Endothelial cell of umbilical vein (primary cell): ENCODE results near the gene NAE1. TPM values are rescaled to one million over a fixed set of nuclear protein-coding genes. Genes with fewer than 3 reads are reported as not detected.

Source experiments
- BruUV-seq: library from RNA; stranded (reverse); fragments of 400-500 nt; replicated peaks from 2 replicates; lab custom pipeline; 2021; lab: Mats Ljungman, UMichigan
- CTCF ChIA-PET: fragments of 300-600, 350-600 bp; sonication (Branson Sonifier 250); formaldehyde crosslinking; loops from one replicate; lab custom pipeline; 2021; ENCODE audit warnings: antibody characterized with exemption, inconsistent platforms; lab: Charles Lee
- POLR2A ChIA-PET: fragments of 300-600, 350-600 bp; sonication (Branson Sonifier 250); formaldehyde crosslinking; loops from one replicate; lab custom pipeline; 2021; ENCODE audit warnings: antibody characterized with exemption, inconsistent platforms; lab: Charles Lee
- DNase-seq: peaks from one replicate; pipeline ENCODE4 v3.0.0-alpha.2; 2011; ENCODE audit warnings: low read depth, low spot score
- FAIRE-seq: peaks from 2 replicates; lab custom pipeline; 2011; peaks lifted over from hg19 to GRCh38; lab: Jason Lieb, UNC
- H2AFZ ChIP-seq: 2 replicates; pipeline ENCODE4 v1.6.0; 2012; ENCODE audit warnings: low read depth, low read length, control low read depth, inconsistent platforms
- H3K27ac ChIP-seq: 2 replicates; pipeline ENCODE4 v1.5.1; 2011; ENCODE audit warnings: low read depth, mild to moderate bottlenecking, control low read depth, low read length, moderate library complexity; ENCODE audit not compliant: insufficient read depth
- H3K27me3 ChIP-seq, 2 experiments: 2 replicates each; pipeline versions ENCODE4 v1.6.0 to v1.6.1; 2011; ENCODE audit warnings: low read length in 2 of 2, mixed read lengths in 1 of 2; ENCODE audit not compliant: control insufficient read depth in 2 of 2, insufficient read depth in 2 of 2
- H3K36me3 ChIP-seq, 2 experiments: 2 replicates in 1 of 2; 3 replicates in 1 of 2; pipeline ENCODE4 v1.5.1; 2011; ENCODE audit warnings: low read length in 2 of 2, mild to moderate bottlenecking in 1 of 2, moderate library complexity in 1 of 2; ENCODE audit not compliant: control insufficient read depth in 2 of 2, insufficient read depth in 2 of 2; ENCODE audit errors: extremely low read depth in 1 of 2
- H3K4me1 ChIP-seq: 3 replicates; pipeline ENCODE4 v1.5.1; 2011; ENCODE audit warnings: mild to moderate bottlenecking, low read length; ENCODE audit not compliant: control insufficient read depth, insufficient read depth; ENCODE audit errors: extremely low read depth
- H3K4me2 ChIP-seq: 2 replicates; pipeline ENCODE4 v1.6.1; 2011; ENCODE audit warnings: low read length, control low read depth, mixed read lengths; ENCODE audit not compliant: insufficient read depth
- H3K4me3 ChIP-seq, 3 experiments: fragments of 200-600 bp in 1 of 3; sonication (generic), shearing (Covaris generic) in 1 of 3; replicated peaks in 1 of 3; 2 replicates each; pipeline ENCODE4 v1.5.1; 2011 to 2016; ENCODE audit warnings: control low read depth in 3 of 3, low read length in 3 of 3, mild to moderate bottlenecking in 2 of 3, inconsistent platforms in 1 of 3, low read depth in 1 of 3, moderate library complexity in 1 of 3; ENCODE audit not compliant: insufficient read depth in 1 of 3
- H3K79me2 ChIP-seq: 2 replicates; pipeline ENCODE4 v1.6.0; 2012; ENCODE audit warnings: low read length, inconsistent platforms; ENCODE audit not compliant: control insufficient read depth, insufficient read depth
- H3K9ac ChIP-seq: replicated peaks from 2 replicates; pipeline ENCODE3; 2011; ENCODE audit warnings: low read length, control low read depth; ENCODE audit not compliant: insufficient read depth; ENCODE audit errors: extremely low read depth
- H3K9me1 ChIP-seq: replicated peaks from 3 replicates; pipeline ENCODE4 v1.6.0; 2011; ENCODE audit warnings: mild to moderate bottlenecking, low read length; ENCODE audit not compliant: control insufficient read depth, insufficient read depth; ENCODE audit errors: extremely low read depth
- H3K9me3 ChIP-seq: replicated peaks from 2 replicates; pipeline ENCODE4 v1.5.1; 2012; ENCODE audit warnings: low read length, inconsistent platforms; ENCODE audit not compliant: control insufficient read depth, insufficient read depth
- H4K20me1 ChIP-seq: replicated peaks from 2 replicates; pipeline ENCODE3; 2011; ENCODE audit warnings: mild to moderate bottlenecking, low read length; ENCODE audit not compliant: control insufficient read depth, insufficient read depth; ENCODE audit errors: extremely low read depth
- EZH2 ChIP-seq: IDR thresholded peaks from 2 replicates; pipeline ENCODE4 v1.6.1; 2012; ENCODE audit warnings: borderline replicate concordance, low read depth, mild to moderate bottlenecking, moderate library complexity, low read length, inconsistent platforms; ENCODE audit not compliant: severe bottlenecking
- FOS ChIP-seq: IDR thresholded peaks from 2 replicates; pipeline ENCODE4 v1.6.1; 2011; ENCODE audit warnings: mild to moderate bottlenecking, low read length, moderate library complexity, borderline replicate concordance; ENCODE audit not compliant: insufficient read depth
- GATA2 ChIP-seq: IDR thresholded peaks from 2 replicates; pipeline ENCODE4 v1.7.0; 2011; ENCODE audit warnings: low read depth, mild to moderate bottlenecking, moderate library complexity, mixed read lengths, low read length; ENCODE audit not compliant: insufficient read length, insufficient read depth
- JUN ChIP-seq: IDR thresholded peaks from 2 replicates; pipeline ENCODE4 v1.6.1; 2011; ENCODE audit warnings: borderline replicate concordance, low read depth; ENCODE audit not compliant: insufficient read length, insufficient read depth
- MYC ChIP-seq: IDR thresholded peaks from one replicate; pipeline ENCODE4 v1.6.1; 2011; ENCODE audit warnings: mild to moderate bottlenecking, low read depth, low read length
- POLR2A ChIP-seq: IDR thresholded peaks from 2 replicates; pipeline ENCODE4 v1.6.1; 2012; ENCODE audit warnings: low read depth, mild to moderate bottlenecking, control low read depth, low read length
- POLR2AphosphoS5 ChIP-seq: IDR thresholded peaks from 2 replicates; pipeline ENCODE4 v1.6.1; 2012; ENCODE audit warnings: low read depth, mild to moderate bottlenecking, control low read depth, low read length, moderate library complexity; ENCODE audit not compliant: insufficient read depth
- dilution Hi-C: fragments of 300-500 bp; cut with MboI; formaldehyde crosslinking; loops from one replicate; pipeline ENCODE4 v1.15.0; 2019; ENCODE audit warnings: low sequenced_read_pairs; ENCODE audit not compliant: extremely low pct_ligation_motif_present
- intact Hi-C: fragments of 100-400 bp; cut with micrococcal nuclease; formaldehyde crosslinking; loops from one replicate; pipeline ENCODE4 v1.10.0; 2022
- polyA plus RNA-seq, 4 experiments: library from polyadenylated mRNA; depleted of rRNA in 3 of 4; stranded (reverse) in 3 of 4; unstranded in 1 of 4; fragments of >200 nt; gene quantifications; 2 replicates each; pipeline versions ENCODE4 v1.2.1 to v1.2.3, GENCODE V29; 2011 to 2012; ENCODE audit warnings: missing spikeins in 1 of 4
- total RNA-seq: library from RNA; stranded (reverse); gene quantifications from 2 replicates; pipeline ENCODE4 v1.2.3, GENCODE V29; 2021
- TF ChIP-seq, protein P1 (sequence below), 2 donors: IDR thresholded peaks; 1 replicate in 1 of 2; 2 replicates in 1 of 2; pipeline ENCODE4 v1.5.1; 2011; ENCODE audit warnings: low read length in 2 of 2, mild to moderate bottlenecking in 2 of 2, moderate library complexity in 2 of 2, control low read depth in 1 of 2, inconsistent platforms in 1 of 2, low read depth in 1 of 2; ENCODE audit not compliant: insufficient read depth in 1 of 2; ENCODE audit errors: extremely low read depth in 1 of 2
- TF ChIP-seq, protein P2 (sequence below): IDR thresholded peaks from 2 replicates; pipeline ENCODE4 v1.6.1; 2011; ENCODE audit not compliant: insufficient read depth, insufficient read length

NAE1 gene
- total and polyA plus RNA-seq, 2 donors (not counting 3 experiments of a cell fraction or from before 2014, with no cell fraction given) = 23.6 to 64.3 TPM

DNA sequence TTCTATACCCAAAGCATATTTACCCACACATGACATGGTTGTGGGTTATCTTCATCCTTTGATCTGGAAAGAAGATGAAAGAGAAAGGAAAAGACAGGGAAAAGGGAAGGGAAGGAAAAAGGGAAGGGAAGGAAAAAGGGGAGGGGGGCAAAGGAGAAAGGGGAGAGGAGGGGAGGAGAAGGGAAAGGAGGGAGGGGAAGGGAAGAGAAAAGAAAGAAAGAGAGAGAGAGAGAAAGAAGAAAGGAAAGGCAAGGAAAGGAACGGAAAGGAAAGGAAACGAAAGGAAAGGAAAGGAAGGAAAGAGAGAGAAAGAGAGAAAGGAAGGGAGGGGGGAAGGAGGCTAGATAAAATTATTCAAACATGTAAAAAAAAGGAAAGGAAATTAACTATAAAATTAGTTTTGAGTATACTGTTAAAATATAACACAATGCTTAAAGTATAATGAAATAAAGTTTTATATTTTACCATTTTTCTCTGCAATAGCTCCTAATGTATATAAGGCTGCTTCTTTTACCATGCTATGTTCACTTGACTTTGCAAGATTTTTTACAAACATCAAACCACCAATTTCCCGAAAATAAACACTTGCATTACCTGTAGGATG lies 40.5 kb downstream of the NAE1 start:
- Histone ChIP-seq H3K4me3 (no peak overlapping the region), H3K4me2 (no peak overlapping the region), H3K9me3 (no peaks in the 10 kb centered on the region), H2AFZ (peak overlapping the region; percentile 48), H3K9me1 (no peaks in the 10 kb centered on the region), H3K27ac (no peak overlapping the region), H3K4me1 (no peaks in the 10 kb centered on the region), H3K36me3 (no peaks in the 10 kb centered on the region), H4K20me1 (no peaks in the 10 kb centered on the region), H3K79me2 (no peaks in the 10 kb centered on the region), H3K9ac (no peak overlapping the region), H3K27me3 (no peaks in the 10 kb centered on the region)
- dilution Hi-C loops = no loop called here
- FAIRE-seq (no peak), DNase-seq (no peak)
- TF ChIP-seq, protein P1, sequence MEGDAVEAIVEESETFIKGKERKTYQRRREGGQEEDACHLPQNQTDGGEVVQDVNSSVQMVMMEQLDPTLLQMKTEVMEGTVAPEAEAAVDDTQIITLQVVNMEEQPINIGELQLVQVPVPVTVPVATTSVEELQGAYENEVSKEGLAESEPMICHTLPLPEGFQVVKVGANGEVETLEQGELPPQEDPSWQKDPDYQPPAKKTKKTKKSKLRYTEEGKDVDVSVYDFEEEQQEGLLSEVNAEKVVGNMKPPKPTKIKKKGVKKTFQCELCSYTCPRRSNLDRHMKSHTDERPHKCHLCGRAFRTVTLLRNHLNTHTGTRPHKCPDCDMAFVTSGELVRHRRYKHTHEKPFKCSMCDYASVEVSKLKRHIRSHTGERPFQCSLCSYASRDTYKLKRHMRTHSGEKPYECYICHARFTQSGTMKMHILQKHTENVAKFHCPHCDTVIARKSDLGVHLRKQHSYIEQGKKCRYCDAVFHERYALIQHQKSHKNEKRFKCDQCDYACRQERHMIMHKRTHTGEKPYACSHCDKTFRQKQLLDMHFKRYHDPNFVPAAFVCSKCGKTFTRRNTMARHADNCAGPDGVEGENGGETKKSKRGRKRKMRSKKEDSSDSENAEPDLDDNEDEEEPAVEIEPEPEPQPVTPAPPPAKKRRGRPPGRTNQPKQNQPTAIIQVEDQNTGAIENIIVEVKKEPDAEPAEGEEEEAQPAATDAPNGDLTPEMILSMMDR (IDR thresholded peaks at IDR 0.05; ENCODE audit: extremely low read depth in 1 of 2, insufficient read depth in 1 of 2, low read depth in 1 of 2, low read length in 2 of 2) = no peak
- no peak for TF ChIP-seq POLR2AphosphoS5
- TF ChIP-seq GATA2 = no peak
- TF ChIP-seq, protein P2, sequence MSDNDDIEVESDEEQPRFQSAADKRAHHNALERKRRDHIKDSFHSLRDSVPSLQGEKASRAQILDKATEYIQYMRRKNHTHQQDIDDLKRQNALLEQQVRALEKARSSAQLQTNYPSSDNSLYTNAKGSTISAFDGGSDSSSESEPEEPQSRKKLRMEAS = no peak
- TF ChIP-seq POLR2A = no peak
- TF ChIP-seq EZH2 = no peak
- TF ChIP-seq JUN = no peak
- TF ChIP-seq FOS = no peak
- TF ChIP-seq MYC = no peak
- ChIA-PET POLR2A (no interaction called here), CTCF (no interaction called here)
- intact Hi-C loops = no loop called here
- BruUV-seq = no TSS peak
